Activated CD8-positive, alpha-beta memory T cell treated with anti-CD3 and anti-CD28 coated beads, Interleukin-2, amount 10 ng/mL, durations not matched to agents 7 days and 5 days (primary cell): ENCODE measurements around the gene DNAJC12. TPM values are rescaled to one million over a fixed set of nuclear protein-coding genes. Genes with fewer than 3 reads are reported as not detected.

Experiments
- ATAC-seq: fragments of 150-1000 bp; cut with Tn5 transposase; one replicate; pipeline ENCODE4 v1.10.0; 2021; ENCODE audit warnings: moderate library complexity
- CTCF ChIA-PET: fragments of 350-600 bp; sonication (Branson Sonifier 250); formaldehyde crosslinking; loops from one replicate; lab custom pipeline; 2021; ENCODE audit warnings: antibody characterized with exemption; lab: Charles Lee
- DNase-seq: peaks from one replicate; pipeline ENCODE4 v3.0.0-alpha.2; 2020
- H3K27ac Mint-ChIP-seq: one replicate; pipeline ENCODE4 v1.8.0; 2021; ENCODE audit warnings: mild to moderate bottlenecking, mixed read lengths
- H3K27me3 Mint-ChIP-seq: one replicate; pipeline ENCODE4 v1.8.0; 2021; ENCODE audit warnings: mixed read lengths
- H3K36me3 Mint-ChIP-seq: one replicate; pipeline ENCODE4 v1.8.0; 2021; ENCODE audit warnings: mild to moderate bottlenecking, mixed read lengths
- H3K4me1 Mint-ChIP-seq: one replicate; pipeline ENCODE4 v1.8.0; 2021; ENCODE audit warnings: mixed read lengths
- H3K4me3 Mint-ChIP-seq: one replicate; pipeline ENCODE4 v1.8.0; 2021; ENCODE audit warnings: mild to moderate bottlenecking, moderate library complexity, mixed read lengths
- H3K9me3 Mint-ChIP-seq: one replicate; pipeline ENCODE4 v1.8.0; 2022; ENCODE audit warnings: low read depth, mixed read lengths
- total RNA-seq, 2 experiments: library from RNA; stranded (reverse); gene quantifications; one replicate each; pipeline ENCODE4 v1.2.3, GENCODE V29; 2021

DNAJC12 gene
- total RNA-seq, 2 experiments from 2014 or later = 8.8 to 40.8 TPM

- Mint-ChIP-seq H3K4me1 (peaks cover 22% of the 10 kb centered on the region), H3K4me3 (no peak overlapping the region), H3K9me3 (no peaks in the 10 kb centered on the region), H3K36me3 (peaks cover 10% of the 10 kb centered on the region), H3K27ac (no peak overlapping the region), H3K27me3 (no peaks in the 10 kb centered on the region)
- CTCF ChIA-PET = interaction anchor here (0.7 to 1.9 kb wide), 4 partner anchors 11 to 23 kb away, joined by 3 to 4 read pairs (median 3); no protein-coding TSS in a partner anchor
- no peak for DNase-seq
- ATAC-seq = peak; percentile 33
These were observed 35.0 kb downstream of the DNAJC12 start for GRCh38 chr10:67802767-67803538.

DNA sequence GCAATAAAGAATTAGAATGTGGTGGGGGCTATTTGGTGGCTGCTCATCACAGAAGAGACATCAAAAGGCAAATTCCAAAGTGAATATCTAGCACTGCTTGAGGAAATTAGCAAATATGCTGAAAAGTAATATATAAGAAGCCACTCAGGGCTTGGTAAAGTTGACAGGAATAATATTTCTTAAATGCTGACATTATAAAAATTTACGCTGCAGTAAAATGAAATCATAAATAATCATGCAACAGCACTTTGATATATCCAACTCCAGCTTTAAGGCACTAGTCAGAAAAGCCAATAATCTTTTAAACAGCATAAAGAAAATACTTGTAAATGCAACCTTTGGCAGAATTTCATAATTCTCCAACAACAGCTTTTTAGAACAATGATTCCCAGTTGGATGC, 36.9 kb downstream of the DNAJC12 start:
- CTCF ChIA-PET = interaction anchor here (1.9 kb wide), 1 partner anchor 9 kb away, joined by 4 read pairs; no protein-coding TSS in a partner anchor
- H3K27me3 Mint-ChIP-seq = no peaks in the 10 kb centered on the region
- DNase-seq (no peak), ATAC-seq (no peak)
- H3K4me3 Mint-ChIP-seq = no peak overlapping the region
- H3K36me3 Mint-ChIP-seq = peaks cover 16% of the 10 kb centered on the region
- no peaks in the 10 kb centered on the region for H3K9me3 Mint-ChIP-seq
- peaks cover 17% of the 10 kb centered on the region for H3K4me1 Mint-ChIP-seq
- H3K27ac Mint-ChIP-seq = no peak overlapping the region

DNA sequence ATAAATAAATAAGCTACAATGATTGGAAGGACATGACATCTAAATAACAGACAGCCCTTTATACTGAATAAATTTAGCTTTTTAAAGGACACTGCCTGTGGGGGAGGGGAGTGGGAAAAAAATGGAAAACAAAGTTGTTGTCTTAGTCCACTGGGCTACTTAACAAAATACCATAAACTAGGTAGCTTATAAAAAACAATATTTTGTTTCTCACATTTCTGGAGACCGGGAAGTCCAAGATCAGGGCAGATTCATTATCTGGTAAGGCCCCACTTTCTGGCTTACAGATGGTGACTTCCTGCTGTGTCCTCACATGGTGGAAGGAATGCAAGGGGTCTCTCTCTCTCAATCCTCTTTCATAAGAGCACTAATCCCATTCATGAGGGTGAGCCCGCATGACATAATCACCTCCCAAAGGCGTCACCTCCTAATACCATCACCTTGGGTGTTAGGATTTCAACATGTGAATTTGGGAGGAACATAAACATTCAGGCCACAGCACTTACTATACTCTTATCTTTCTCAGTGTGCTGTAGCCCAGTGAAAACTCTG, 43.0 kb downstream of the DNAJC12 start:
- no peak for DNase-seq
- CTCF ChIA-PET = no interaction called here
- H3K4me1 Mint-ChIP-seq = peaks cover 18% of the 10 kb centered on the region
- H3K4me3 Mint-ChIP-seq = no peak overlapping the region
- no peaks in the 10 kb centered on the region for H3K27me3 Mint-ChIP-seq
- no peak for ATAC-seq
- peaks cover 6% of the 10 kb centered on the region for H3K36me3 Mint-ChIP-seq
- no peak overlapping the region for H3K27ac Mint-ChIP-seq
- H3K9me3 Mint-ChIP-seq = no peaks in the 10 kb centered on the region

GRCh38 chr10:67794256-67794655, 43.7 kb downstream of the DNAJC12 start:
- Mint-ChIP-seq H3K4me1 (peaks cover 25% of the 10 kb centered on the region), H3K27me3 (no peaks in the 10 kb centered on the region), H3K4me3 (no peak overlapping the region), H3K27ac (no peak overlapping the region), H3K36me3 (peaks cover 6% of the 10 kb centered on the region), H3K9me3 (no peaks in the 10 kb centered on the region)
- no peak for DNase-seq
- CTCF ChIA-PET = no interaction called here
- ATAC-seq = no peak

DNA sequence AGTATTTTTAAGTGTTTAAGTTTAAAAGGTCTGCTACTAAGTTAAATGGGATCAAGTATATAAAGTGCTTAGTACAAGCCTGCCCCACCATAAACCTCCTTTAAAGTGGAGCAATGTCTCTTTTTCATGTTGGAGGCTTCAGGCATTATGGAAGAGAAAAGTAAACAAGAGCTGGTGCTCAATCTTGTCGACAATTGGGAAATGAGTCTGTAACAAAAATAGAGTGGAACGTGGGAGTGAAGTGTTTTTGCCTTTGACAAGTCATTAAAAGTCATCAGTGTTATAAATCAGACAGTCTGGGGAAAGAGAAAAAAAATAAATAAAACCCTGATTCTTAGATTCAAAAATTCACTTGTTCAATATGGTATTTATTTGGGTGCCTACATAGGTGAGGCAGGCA, 44.7 kb downstream of the DNAJC12 start:
- Mint-ChIP-seq H3K27me3 (no peaks in the 10 kb centered on the region), H3K4me1 (peaks cover 32% of the 10 kb centered on the region), H3K36me3 (peaks cover 6% of the 10 kb centered on the region), H3K9me3 (no peaks in the 10 kb centered on the region), H3K27ac (no peak overlapping the region), H3K4me3 (no peak overlapping the region)
- no peak for DNase-seq
- CTCF ChIA-PET = no interaction called here
- ATAC-seq = no peak

DNA sequence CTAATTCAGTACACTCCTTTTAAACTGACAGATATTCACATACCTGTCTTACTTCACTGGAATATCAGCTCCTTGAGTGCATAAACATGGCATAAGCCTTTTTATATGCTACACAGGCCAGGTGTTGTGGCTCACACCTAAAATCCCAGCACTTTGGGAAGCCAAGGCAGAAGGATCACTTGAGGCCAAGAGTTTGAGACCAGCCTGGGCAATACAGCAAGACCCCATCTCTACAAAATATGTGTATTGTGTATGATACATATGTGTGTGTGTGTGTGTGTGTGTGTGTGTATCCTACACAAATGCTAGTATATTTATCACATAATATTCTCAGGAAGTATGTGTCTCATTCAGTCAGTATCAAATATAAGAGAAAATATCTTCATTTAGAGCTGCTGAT, 45.3 kb downstream of the DNAJC12 start:
- H3K4me1 Mint-ChIP-seq = peaks cover 35% of the 10 kb centered on the region
- CTCF ChIA-PET = interaction anchor here (1.2 to 1.3 kb wide), 2 partner anchors 10 to 13 kb away, joined by 4 to 5 read pairs; no protein-coding TSS in a partner anchor

DNA sequence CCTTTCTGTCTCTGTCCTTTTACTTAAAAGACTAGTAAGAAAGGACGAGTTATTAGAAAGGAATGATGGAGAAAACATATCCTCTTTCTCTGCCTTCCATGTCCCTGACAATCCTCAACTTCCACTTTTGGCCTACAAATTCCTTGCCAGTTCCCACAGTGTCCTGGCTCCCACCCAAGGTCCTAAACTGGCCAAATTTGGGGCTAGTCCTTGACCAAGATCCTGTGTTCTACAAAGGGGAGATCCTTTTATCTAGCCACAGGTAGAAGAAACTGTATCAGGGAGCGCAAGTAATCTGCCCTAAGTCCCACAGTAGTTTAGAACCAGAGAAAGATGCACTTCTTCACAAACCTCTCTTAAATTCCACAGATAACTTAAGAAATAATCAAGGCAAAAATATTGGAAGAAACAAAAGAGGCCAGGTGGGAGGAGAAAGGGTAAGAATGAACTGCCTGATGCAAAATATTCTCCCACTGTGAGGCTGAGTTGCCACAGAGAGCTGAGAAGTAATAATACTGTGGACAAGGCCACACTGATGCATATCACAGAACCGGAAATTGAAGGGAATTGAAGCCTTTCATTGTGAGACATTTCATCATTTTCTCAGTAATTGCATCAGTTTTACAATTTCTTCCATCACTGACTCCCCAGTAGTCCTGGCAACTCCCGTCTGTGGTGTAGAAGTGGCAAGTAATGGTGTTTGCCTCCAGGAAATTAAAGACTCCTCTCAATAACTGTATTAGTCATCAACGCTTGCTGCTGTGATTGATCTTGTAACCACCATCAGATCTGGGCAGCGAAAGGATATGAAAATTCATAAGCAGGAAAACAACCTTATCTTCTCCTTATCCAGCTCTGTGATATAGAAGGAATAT, 47.2 kb downstream of the DNAJC12 start:
- CTCF ChIA-PET = interaction anchor here (1.1 to 3.9 kb wide), 7 partner anchors 12 to 418 kb away, joined by 3 to 37 read pairs (median 5); no protein-coding TSS in a partner anchor
- Mint-ChIP-seq H3K27ac (peak overlapping the region; percentile 76), H3K4me1 (peaks cover 35% of the 10 kb centered on the region), H3K9me3 (no peaks in the 10 kb centered on the region), H3K36me3 (no peaks in the 10 kb centered on the region), H3K27me3 (no peaks in the 10 kb centered on the region), H3K4me3 (no peak overlapping the region)
- peak; percentile 72 for DNase-seq
- peak; percentile 82 for ATAC-seq

More for the DNA sequence above, 45.3 kb downstream of the DNAJC12 start:
- H3K36me3 Mint-ChIP-seq = peaks cover 6% of the 10 kb centered on the region
- no peak overlapping the region for H3K4me3 Mint-ChIP-seq
- H3K9me3 Mint-ChIP-seq = no peaks in the 10 kb centered on the region
- H3K27ac Mint-ChIP-seq = no peak overlapping the region
- no peak for ATAC-seq
- DNase-seq = no peak
- no peaks in the 10 kb centered on the region for H3K27me3 Mint-ChIP-seq

GRCh38 chr10:67789769-67790168, 48.2 kb downstream of the DNAJC12 start:
- DNase-seq (no peak), ATAC-seq (no peak)
- Mint-ChIP-seq H3K4me3 (no peak overlapping the region), H3K36me3 (no peaks in the 10 kb centered on the region), H3K27ac (no peak overlapping the region), H3K27me3 (no peaks in the 10 kb centered on the region), H3K9me3 (no peaks in the 10 kb centered on the region), H3K4me1 (peaks cover 40% of the 10 kb centered on the region)
- CTCF ChIA-PET = interaction anchor here (1.1 to 3.9 kb wide), 9 partner anchors 11 to 419 kb away, joined by 3 to 37 read pairs (median 8); no protein-coding TSS in a partner anchor

- Mint-ChIP-seq H3K4me1 (peaks cover 55% of the 10 kb centered on the region), H3K27me3 (no peaks in the 10 kb centered on the region), H3K36me3 (no peaks in the 10 kb centered on the region), H3K27ac (peak overlapping the region; percentile 1), H3K9me3 (no peaks in the 10 kb centered on the region), H3K4me3 (peak overlapping the region; percentile 5)
- DNase-seq = peak; percentile 87
- ATAC-seq = peak; percentile 67
- CTCF ChIA-PET = interaction anchor here (0.6 to 3.9 kb wide), 43 partner anchors 8 to 560 kb away, joined by 3 to 37 read pairs (median 4); partner anchors contain the start of genes CTNNA3, DNAJC12, HERC4 and SIRT1
These were observed 49.7 kb downstream of the DNAJC12 start for GRCh38 chr10:67788028-67788886.

DNA sequence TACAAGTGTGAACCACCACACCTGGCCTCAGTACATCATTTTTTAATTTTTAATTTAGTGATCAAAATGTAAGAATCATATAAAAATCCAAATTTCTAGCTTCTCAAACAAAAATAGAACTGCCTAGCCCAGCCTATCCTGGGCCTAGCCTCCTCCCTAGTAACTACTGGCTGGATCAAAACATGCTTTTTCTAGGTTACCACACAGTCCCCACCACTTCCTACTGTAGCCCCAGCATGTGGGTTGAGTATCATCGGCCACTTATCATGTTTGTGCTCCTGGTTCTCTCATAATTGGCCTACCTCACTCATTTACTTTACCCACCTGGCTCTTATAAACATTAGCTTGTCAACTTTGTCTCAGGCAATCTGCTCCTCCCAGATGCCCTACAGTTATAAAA, 52.9 kb downstream of the DNAJC12 start:
- H3K9me3 Mint-ChIP-seq = no peaks in the 10 kb centered on the region

GRCh38 chr10:67784474-67784873, 53.5 kb downstream of the DNAJC12 start:
- Mint-ChIP-seq H3K4me1 (peaks cover 57% of the 10 kb centered on the region), H3K9me3 (no peaks in the 10 kb centered on the region), H3K27ac (no peak overlapping the region), H3K36me3 (no peaks in the 10 kb centered on the region), H3K4me3 (no peak overlapping the region), H3K27me3 (no peaks in the 10 kb centered on the region)
- DNase-seq (no peak), ATAC-seq (no peak)
- CTCF ChIA-PET = interaction anchor here (0.9 to 2.2 kb wide), 7 partner anchors 10 to 189 kb away, joined by 3 to 14 read pairs (median 3); no protein-coding TSS in a partner anchor

More for the DNA sequence above, 52.9 kb downstream of the DNAJC12 start:
- peak overlapping the region; percentile 13 for H3K4me3 Mint-ChIP-seq
- ATAC-seq = peak; percentile 79
- CTCF ChIA-PET = interaction anchor here (0.9 to 2.2 kb wide), 6 partner anchors 10 to 88 kb away, joined by 3 to 14 read pairs (median 4); no protein-coding TSS in a partner anchor
- DNase-seq = peak; percentile 84
- H3K36me3 Mint-ChIP-seq = no peaks in the 10 kb centered on the region
- H3K27me3 Mint-ChIP-seq = no peaks in the 10 kb centered on the region
- H3K4me1 Mint-ChIP-seq = peaks cover 55% of the 10 kb centered on the region
- H3K27ac Mint-ChIP-seq = peak overlapping the region; percentile 46
